ACC112 (cell line): ENCODE measurements around the gene DLG2.
"Not testable (repeated sequence)": the region's sequence is repeated elsewhere in the genome, so short reads cannot be mapped to it uniquely, and the experiment has no call there.

Experiments used
- H2AFZ ChIP-seq: fragments of 200-600 bp; sonication (generic); one replicate; pipeline ENCODE4 v1.6.0; 2017; ENCODE audit warnings: antibody characterized with exemption, low read length; ENCODE audit not compliant: unreplicated experiment
- H3K27ac ChIP-seq: fragments of 200-600 bp; sonication (generic); 2 replicates; pipeline ENCODE4 v1.5.1; 2014; ENCODE audit warnings: low read depth, mild to moderate bottlenecking, antibody characterized with exemption, low read length, moderate library complexity
- H3K27me3 ChIP-seq: fragments of 200-600 bp; sonication (generic); 2 replicates; pipeline ENCODE4 v1.6.1; 2014; ENCODE audit warnings: mild to moderate bottlenecking, antibody characterized with exemption, low read length, moderate library complexity, mixed read lengths; ENCODE audit not compliant: insufficient read depth
- H3K36me3 ChIP-seq: fragments of 200-600 bp; sonication (generic); 2 replicates; pipeline ENCODE4 v1.6.1; 2016; ENCODE audit warnings: mild to moderate bottlenecking, antibody characterized with exemption, low read length, moderate library complexity, mixed read lengths; ENCODE audit not compliant: insufficient read depth
- H3K4me1 ChIP-seq: fragments of 200-600 bp; sonication (generic); one replicate; pipeline ENCODE4 v1.6.1; 2016; ENCODE audit warnings: low read length, mixed read lengths; ENCODE audit not compliant: insufficient read depth, unreplicated experiment, control insufficient read depth
- H3K4me3 ChIP-seq: fragments of 200-600 bp; sonication (generic); 2 replicates; pipeline ENCODE4 v1.5.1; 2014; ENCODE audit warnings: mild to moderate bottlenecking, low read depth, low read length
- H3K79me2 ChIP-seq: fragments of 200-600 bp; sonication (generic); one replicate; pipeline ENCODE4 v1.6.0; 2016; ENCODE audit warnings: low read length; ENCODE audit not compliant: control insufficient read depth, unreplicated experiment, insufficient read depth

DLG2 gene

GRCh38 chr11:85118151-85118550 lies 509.0 kb downstream of the DLG2 start:
- H3K79me2 ChIP-seq = no peaks in the 10 kb centered on the region
- no peak overlapping the region for H3K27ac ChIP-seq
- H2AFZ ChIP-seq = no peak overlapping the region
- no peaks in the 10 kb centered on the region for H3K4me1 ChIP-seq
- no peaks in the 10 kb centered on the region for H3K36me3 ChIP-seq
- no peaks in the 10 kb centered on the region for H3K27me3 ChIP-seq
- no peak overlapping the region for H3K4me3 ChIP-seq

- Histone ChIP-seq H3K4me3 (no peak overlapping the region), H3K79me2 (no peaks in the 10 kb centered on the region), H3K4me1 (no peaks in the 10 kb centered on the region), H3K36me3 (no peaks in the 10 kb centered on the region), H3K27ac (no peak overlapping the region), H3K27me3 (no peaks in the 10 kb centered on the region), H2AFZ (no peak overlapping the region)
Measured at GRCh38 chr11:85115798-85116197, 511.3 kb downstream of the DLG2 start.

GRCh38 chr11:85114786-85115185 lies 512.4 kb downstream of the DLG2 start:
- Histone ChIP-seq H3K27me3 (no peaks in the 10 kb centered on the region), H3K4me3 (no peak overlapping the region), H2AFZ (no peak overlapping the region), H3K4me1 (no peaks in the 10 kb centered on the region), H3K27ac (no peak overlapping the region), H3K36me3 (no peaks in the 10 kb centered on the region), H3K79me2 (no peaks in the 10 kb centered on the region)

- H3K36me3 ChIP-seq, H2AFZ ChIP-seq, H3K79me2 ChIP-seq, H3K27me3 ChIP-seq, H3K4me3 ChIP-seq, H3K4me1 ChIP-seq, H3K27ac ChIP-seq: not testable (repeated sequence)
Measured at GRCh38 chr11:85110246-85110645, 516.9 kb downstream of the DLG2 start.

GRCh38 chr11:85109141-85109540 lies 518.0 kb downstream of the DLG2 start:
- Histone ChIP-seq H3K27ac (no peak overlapping the region), H3K79me2 (no peaks in the 10 kb centered on the region), H3K27me3 (no peaks in the 10 kb centered on the region), H2AFZ (no peak overlapping the region), H3K36me3 (no peaks in the 10 kb centered on the region), H3K4me1 (no peaks in the 10 kb centered on the region), H3K4me3 (no peak overlapping the region)

GRCh38 chr11:85105868-85106267 lies 521.3 kb downstream of the DLG2 start:
- Histone ChIP-seq H3K27ac (no peak overlapping the region), H3K4me3 (no peak overlapping the region), H2AFZ (no peak overlapping the region), H3K79me2 (no peaks in the 10 kb centered on the region), H3K27me3 (no peaks in the 10 kb centered on the region), H3K4me1 (no peaks in the 10 kb centered on the region), H3K36me3 (no peaks in the 10 kb centered on the region)

- H3K4me3 ChIP-seq = no peak overlapping the region
- no peak overlapping the region for H2AFZ ChIP-seq
- no peaks in the 10 kb centered on the region for H3K4me1 ChIP-seq
- no peaks in the 10 kb centered on the region for H3K27me3 ChIP-seq
- no peaks in the 10 kb centered on the region for H3K79me2 ChIP-seq
- H3K36me3 ChIP-seq = no peaks in the 10 kb centered on the region
- no peak overlapping the region for H3K27ac ChIP-seq
Measured at GRCh38 chr11:85099522-85099921, 527.6 kb downstream of the DLG2 start.

GRCh38 chr11:85098996-85099395 lies 528.1 kb downstream of the DLG2 start:
- no peaks in the 10 kb centered on the region for H3K4me1 ChIP-seq
- no peaks in the 10 kb centered on the region for H3K27me3 ChIP-seq
- no peak overlapping the region for H3K27ac ChIP-seq
- no peaks in the 10 kb centered on the region for H3K79me2 ChIP-seq
- H2AFZ ChIP-seq = no peak overlapping the region
- H3K36me3 ChIP-seq = no peaks in the 10 kb centered on the region
- H3K4me3 ChIP-seq = no peak overlapping the region

- H2AFZ ChIP-seq = no peak overlapping the region
- no peaks in the 10 kb centered on the region for H3K36me3 ChIP-seq
- no peak overlapping the region for H3K4me3 ChIP-seq
Measured at GRCh38 chr11:85096939-85097338, 530.2 kb downstream of the DLG2 start.

GRCh38 chr11:85095239-85095638 lies 531.9 kb downstream of the DLG2 start:
- Histone ChIP-seq H3K4me1 (no peaks in the 10 kb centered on the region), H3K36me3 (no peaks in the 10 kb centered on the region), H3K79me2 (no peaks in the 10 kb centered on the region)

More at GRCh38 chr11:85096939-85097338, 530.2 kb downstream of the DLG2 start:
- Histone ChIP-seq H3K4me1 (no peaks in the 10 kb centered on the region), H3K79me2 (no peaks in the 10 kb centered on the region), H3K27ac (no peak overlapping the region), H3K27me3 (no peaks in the 10 kb centered on the region)

GRCh38 chr11:85094795-85095194 lies 532.3 kb downstream of the DLG2 start:
- no peak overlapping the region for H3K4me3 ChIP-seq
- H2AFZ ChIP-seq = no peak overlapping the region
- H3K27me3 ChIP-seq = no peaks in the 10 kb centered on the region
- H3K79me2 ChIP-seq = no peaks in the 10 kb centered on the region
- H3K36me3 ChIP-seq = no peaks in the 10 kb centered on the region
- no peak overlapping the region for H3K27ac ChIP-seq
- no peaks in the 10 kb centered on the region for H3K4me1 ChIP-seq

More at GRCh38 chr11:85095239-85095638, 531.9 kb downstream of the DLG2 start:
- no peak overlapping the region for H3K27ac ChIP-seq
- H3K4me3 ChIP-seq = no peak overlapping the region
- no peak overlapping the region for H2AFZ ChIP-seq
- no peaks in the 10 kb centered on the region for H3K27me3 ChIP-seq
